ENCODE data around the gene NFYA. TPM values are rescaled to one million over a fixed set of nuclear protein-coding genes. Genes with fewer than 3 reads are reported as not detected.

The NFYA gene
- 10 to 100 TPM in 6 of 7 donors, 1 to 10 TPM in 1; 7.6 to 33.3 (median 20.9) TPM for total RNA-seq
- 10 to 100 TPM; 14.2 to 20.7 TPM for polyA plus RNA-seq
- long read RNA-seq, donor 1, transcript NFYA-201 (10 exons, 3,811 nt) = major isoform, 6 of 25 reads
- long read RNA-seq, donor 1, partial matches to known transcripts = 9 of 25 reads
- long read RNA-seq, donor 1, other reads (novel, unspliced or antisense) = 10 of 25 reads
- long read RNA-seq, donor 2, transcript NFYA-202 (9 exons, 1,660 nt) = major isoform, 6 of 7 reads
- long read RNA-seq, donor 2, partial matches to known transcripts = 0 of 7 reads
- long read RNA-seq, donor 2, other reads (novel, unspliced or antisense) = 0 of 7 reads
- long read RNA-seq, donor 3, transcript NFYA-201 (10 exons, 3,811 nt) = major isoform, 7 of 28 reads
- long read RNA-seq, donor 3, partial matches to known transcripts = 10 of 28 reads
- long read RNA-seq, donor 3, other reads (novel, unspliced or antisense) = 10 of 28 reads

GRCh38 chr6:41072836-41073202 lies at the start of gene NFYA:
NFYA (plus strand) TSS chr6:41072974; CDS start chr6:41079090, 6,116 bp downstream.
- Histone ChIP-seq H3K9me3 (no peaks in the 10 kb centered on the region), H3K27ac (peak within 1 kb of the TSS; percentile 92 to 99), H3K27me3 (no peaks in the 10 kb centered on the region), H3K4me3 (peak within 1 kb of the TSS; percentile 86), H3K36me3 (no peaks in the 10 kb centered on the region), H3K4me1 (ENCODE audit: insufficient read depth) (peaks cover 5% of the 10 kb centered on the region)
- DNase-seq = no peak
- intact Hi-C loops (cut with DNase I) = no loop called here
- 0 to 1% (median 1%) methylated on average over 29 to 37 of the region's 37 CpGs for WGBS, 3 donors
- TF ChIP-seq EP300 (IDR thresholded peaks at IDR 0.05) = no peak
- TF ChIP-seq POLR2A (IDR thresholded peaks at IDR 0.05) = no peak
- TF ChIP-seq CTCF (IDR thresholded peaks at IDR 0.05) = no peak

- Histone ChIP-seq H3K27ac (no peak overlapping the region), H3K4me1 (ENCODE audit: insufficient read depth) (peaks cover 1% of the 10 kb centered on the region), H3K36me3 (no peaks in the 10 kb centered on the region), H3K9me3 (no peaks in the 10 kb centered on the region), H3K4me3 (no peak overlapping the region), H3K27me3 (no peaks in the 10 kb centered on the region)
- WGBS, 3 donors = 90 to 100% (median 92%) methylated on average over 3 of the region's 3 CpGs
- intact Hi-C loops (cut with DNase I) = loop anchor here in 3 of 4 donors (10.0 kb wide), 3 partner anchors 128 to 1038 kb away; partner anchors contain the start of gene LRFN2 (in 1 of the 3)
- no peak for DNase-seq
- no peak for TF ChIP-seq CTCF (IDR thresholded peaks at IDR 0.05)
- TF ChIP-seq POLR2A (IDR thresholded peaks at IDR 0.05) = no peak
- no peak for TF ChIP-seq EP300 (IDR thresholded peaks at IDR 0.05)
These were observed 49.7 kb upstream of the NFYA start for GRCh38 chr6:41023114-41023513.

GRCh38 chr6:41025966-41026530 lies 46.7 kb upstream of the NFYA start:
- WGBS, 3 donors = 81 to 89% (median 88%) methylated on average over 3 of the region's 3 CpGs
- intact Hi-C loops (cut with DNase I) = loop anchor here in 3 of 4 donors (10.0 kb wide), 3 partner anchors 131 to 1041 kb away; partner anchors contain the start of gene LRFN2 (in 1 of the 3)
- Histone ChIP-seq H3K4me1 (ENCODE audit: insufficient read depth) (peaks cover 4% of the 10 kb centered on the region), H3K36me3 (no peaks in the 10 kb centered on the region), H3K4me3 (no peak overlapping the region), H3K9me3 (no peaks in the 10 kb centered on the region), H3K27me3 (no peaks in the 10 kb centered on the region), H3K27ac (no peak overlapping the region)
- DNase-seq = no peak
- TF ChIP-seq EP300 (IDR thresholded peaks at IDR 0.05) (no peak), CTCF (IDR thresholded peaks at IDR 0.05) (no peak), POLR2A (IDR thresholded peaks at IDR 0.05) (no peak)

- H3K4me1 ChIP-seq (ENCODE audit: insufficient read depth) = peaks cover 4% of the 10 kb centered on the region
- H3K36me3 ChIP-seq = no peaks in the 10 kb centered on the region
- no peak for DNase-seq
- H3K9me3 ChIP-seq = no peaks in the 10 kb centered on the region
- intact Hi-C loops (cut with DNase I) = loop anchor here in 3 of 4 donors (10.0 kb wide), 3 partner anchors 132 to 1042 kb away; partner anchors contain the start of gene LRFN2 (in 1 of the 3)
- H3K27ac ChIP-seq = peak overlapping the region; percentile 44 to 85
- peak overlapping the region; percentile 44 for H3K4me3 ChIP-seq
- no peaks in the 10 kb centered on the region for H3K27me3 ChIP-seq
- WGBS, 3 donors = 33 to 38% (median 37%) methylated on average over 4 of the region's 4 CpGs
- TF ChIP-seq EP300 (IDR thresholded peaks at IDR 0.05) (no peak), POLR2A (IDR thresholded peaks at IDR 0.05) (no peak), CTCF (IDR thresholded peaks at IDR 0.05) (no peak)
These were observed 45.5 kb upstream of the NFYA start for GRCh38 chr6:41027241-41027640.

All from ovary (tissue), 10 donors.